RWPE1 (cell line): ENCODE data around the gene NELFB.

Experiments
- CTCF ChIA-PET: fragments of 350-600 bp; sonication (Branson Sonifier 250); formaldehyde crosslinking; extraction: SDS; loops from one replicate; lab custom pipeline; 2021; lab: Yijun Ruan, JAX
- POLR2A ChIA-PET: fragments of 400-600 bp; formaldehyde crosslinking; extraction: SDS; loops from one replicate; lab custom pipeline; 2020; ENCODE audit warnings: antibody characterized with exemption; ENCODE audit not compliant: low non-redundant PET; lab: Yijun Ruan, JAX
- DNase-seq: peaks from one replicate; pipeline ENCODE4 v3.0.0; 2012; ENCODE audit warnings: low spot score
- H3K27ac ChIP-seq: fragments of 450-650 bp; 2 replicates; pipeline ENCODE4 v1.5.1; 2017
- CTCF ChIP-seq: fragments of 450-650 bp; conservative IDR thresholded peaks from 2 replicates; pipeline ENCODE4 v1.5.1; 2017; ENCODE audit warnings: low read depth, mild to moderate bottlenecking

NELFB gene

GRCh38 chr9:137293094-137293481 lies 38.0 kb downstream of the NELFB start:
- CTCF ChIA-PET = interaction anchor here (0.6 to 1.9 kb wide), 5 partner anchors 9 to 259 kb away, joined by 3 to 12 read pairs (median 6); partner anchors contain the start of genes MRPL41 and NRARP
- DNase-seq = no peak
- POLR2A ChIA-PET = no interaction called here
- no peak overlapping the region for H3K27ac ChIP-seq
- TF ChIP-seq CTCF = no peak

GRCh38 chr9:137293482-137294090 lies 38.5 kb downstream of the NELFB start:
- no peak overlapping the region for H3K27ac ChIP-seq
- ChIA-PET POLR2A (interaction anchor here (0.5 kb wide), 1 partner anchor 231 kb away, joined by 3 read pairs; no protein-coding TSS in a partner anchor), CTCF (interaction anchor here (0.6 to 1.9 kb wide), 6 partner anchors 8 to 259 kb away, joined by 3 to 12 read pairs (median 5); partner anchors contain the start of genes MRPL41, NRARP and TOR4A)
- no peak for DNase-seq
- no peak for TF ChIP-seq CTCF

GRCh38 chr9:137294091-137294680 lies 39.1 kb downstream of the NELFB start:
- TF ChIP-seq CTCF = no peak
- no peak for DNase-seq
- ChIA-PET POLR2A (interaction anchor here (0.5 kb wide), 1 partner anchor 231 kb away, joined by 3 read pairs; no protein-coding TSS in a partner anchor), CTCF (interaction anchor here (0.5 to 1.9 kb wide), 6 partner anchors 8 to 258 kb away, joined by 3 to 12 read pairs (median 4); partner anchors contain the start of genes MRPL41, NRARP and TOR4A)
- no peak overlapping the region for H3K27ac ChIP-seq

GRCh38 chr9:137294681-137295237 lies 39.6 kb downstream of the NELFB start:
- POLR2A ChIA-PET = no interaction called here
- DNase-seq = no peak

GRCh38 chr9:137295238-137295811 lies 40.2 kb downstream of the NELFB start:
- TF ChIP-seq CTCF = peak; percentile 99
- DNase-seq = peak; percentile 80
- no peak overlapping the region for H3K27ac ChIP-seq
- ChIA-PET POLR2A (no interaction called here), CTCF (interaction anchor here (0.6 to 1.1 kb wide), 7 partner anchors 71 to 226 kb away, joined by 3 to 7 read pairs (median 3); no protein-coding TSS in a partner anchor)

More at GRCh38 chr9:137294681-137295237, 39.6 kb downstream of the NELFB start:
- CTCF ChIA-PET = interaction anchor here (0.6 to 1.9 kb wide), 6 partner anchors 7 to 225 kb away, joined by 3 to 7 read pairs (median 4); partner anchors contain the start of gene NRARP
- TF ChIP-seq CTCF = no peak
- no peak overlapping the region for H3K27ac ChIP-seq
